ENCODE measurements around the gene NDST1. TPM values are rescaled to one million over a fixed set of nuclear protein-coding genes. Genes with fewer than 3 reads are reported as not detected.
A peak's percentile ranks its signal among the peaks of the same experiment; 100 is the strongest.

The NDST1 gene
- total RNA-seq, 1 donor from 2014 or later, result 22.6 TPM

GRCh38 chr5:150522504-150523414, 14.8 kb downstream of the NDST1 start:
- DNase-seq (ENCODE audit: low read depth in 2 of 2), result no peak

- DNase-seq (ENCODE audit: low read depth in 2 of 2), result peak; percentile 83 to 84
These were observed 15.8 kb downstream of the NDST1 start for GRCh38 chr5:150523472-150524350.

DNA sequence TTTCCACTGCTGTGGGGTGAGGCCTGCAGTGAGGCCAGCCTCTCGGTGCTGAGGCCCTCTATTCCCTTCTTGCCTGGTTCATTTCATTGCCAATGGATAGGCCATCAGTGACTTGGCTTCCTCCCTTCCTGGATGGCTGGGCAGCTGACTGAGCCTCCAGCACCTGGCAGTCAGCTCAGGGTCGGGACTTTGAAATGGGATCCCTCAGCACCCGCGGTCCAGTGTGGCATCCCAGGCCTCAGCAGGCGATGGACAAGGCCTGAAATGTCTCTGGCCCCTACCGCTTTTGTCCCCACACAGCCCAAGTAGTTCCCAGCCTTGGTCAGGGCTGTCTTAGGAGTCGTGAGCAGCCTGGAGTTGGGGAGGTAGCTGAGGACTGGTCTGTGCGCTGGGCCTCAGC, 17.2 kb downstream of the NDST1 start:
- no peak for DNase-seq (ENCODE audit: low read depth in 2 of 2)

- DNase-seq (ENCODE audit: low read depth in 2 of 2), result no peak
These were observed 17.9 kb downstream of the NDST1 start for GRCh38 chr5:150525781-150526180.

GRCh38 chr5:150527038-150527437, 19.1 kb downstream of the NDST1 start:
- DNase-seq (ENCODE audit: low read depth in 2 of 2), result no peak

GRCh38 chr5:150527808-150528207, 19.9 kb downstream of the NDST1 start:
- no peak for DNase-seq (ENCODE audit: low read depth in 2 of 2)

- DNase-seq (ENCODE audit: low read depth in 2 of 2), result no peak
These were observed 21.1 kb downstream of the NDST1 start for GRCh38 chr5:150528924-150529546.

- DNase-seq (ENCODE audit: low read depth in 2 of 2), result no peak
These were observed 21.6 kb downstream of the NDST1 start for GRCh38 chr5:150529555-150529954.

- DNase-seq (ENCODE audit: low read depth in 2 of 2), result no peak
These were observed 22.5 kb downstream of the NDST1 start for GRCh38 chr5:150530423-150530822.

DNA sequence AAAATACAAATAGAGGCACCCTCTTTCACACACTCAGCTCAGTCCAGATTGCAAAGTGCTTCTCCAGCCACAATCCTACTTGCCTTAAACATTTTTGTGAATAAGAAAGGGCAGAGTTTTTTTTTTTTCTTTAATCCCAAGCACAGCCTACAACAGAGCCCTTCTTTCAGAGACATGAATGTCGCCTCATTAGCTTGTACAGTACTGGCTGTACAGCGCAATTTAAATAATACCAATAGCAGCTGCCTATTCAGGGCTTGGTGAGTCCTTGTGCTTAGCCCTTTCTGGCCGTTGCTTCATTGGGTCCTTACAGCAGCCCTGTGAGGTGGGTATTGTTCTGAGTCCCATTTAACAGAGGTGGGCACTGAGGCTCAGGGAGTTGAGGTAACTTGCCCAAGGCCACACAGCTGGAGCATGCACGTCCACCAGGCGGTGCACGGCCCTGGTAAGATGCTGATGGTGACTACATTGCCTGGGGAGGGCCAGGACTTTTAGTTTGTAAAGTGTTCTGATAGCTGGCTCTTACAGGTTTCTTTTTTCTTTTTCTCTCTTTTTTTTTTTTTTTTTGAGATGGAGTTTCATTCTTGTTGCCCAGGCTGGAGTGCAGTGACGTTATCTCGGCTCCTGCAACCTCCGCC, 23.1 kb downstream of the NDST1 start:
- DNase-seq (ENCODE audit: low read depth in 2 of 2), result no peak

DNA sequence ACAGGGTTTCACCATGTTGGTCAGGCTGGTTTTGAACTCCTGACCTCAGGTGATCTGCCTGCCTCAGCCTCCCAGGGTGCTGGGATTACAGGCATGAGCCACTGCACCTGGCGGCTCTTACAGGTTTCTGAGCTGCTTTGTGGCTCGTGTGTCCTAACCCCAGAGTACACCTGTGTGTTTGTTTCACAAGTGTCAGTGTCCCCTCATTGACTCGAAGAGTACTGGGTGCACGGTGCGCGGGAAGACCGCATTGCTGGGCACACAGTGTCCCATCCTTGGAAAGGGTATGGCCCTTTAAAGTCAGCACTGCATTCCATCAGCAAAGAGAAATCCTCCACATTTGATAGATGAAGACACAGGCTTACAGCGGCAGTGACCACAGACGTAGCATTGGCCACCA, 23.8 kb downstream of the NDST1 start:
- no peak for DNase-seq (ENCODE audit: low read depth in 2 of 2)

GRCh38 chr5:150532151-150532550, 24.2 kb downstream of the NDST1 start:
- DNase-seq (ENCODE audit: low read depth in 2 of 2), result no peak

- DNase-seq (ENCODE audit: low read depth in 2 of 2), result no peak
These were observed 25.1 kb downstream of the NDST1 start for GRCh38 chr5:150532996-150533395.

DNA sequence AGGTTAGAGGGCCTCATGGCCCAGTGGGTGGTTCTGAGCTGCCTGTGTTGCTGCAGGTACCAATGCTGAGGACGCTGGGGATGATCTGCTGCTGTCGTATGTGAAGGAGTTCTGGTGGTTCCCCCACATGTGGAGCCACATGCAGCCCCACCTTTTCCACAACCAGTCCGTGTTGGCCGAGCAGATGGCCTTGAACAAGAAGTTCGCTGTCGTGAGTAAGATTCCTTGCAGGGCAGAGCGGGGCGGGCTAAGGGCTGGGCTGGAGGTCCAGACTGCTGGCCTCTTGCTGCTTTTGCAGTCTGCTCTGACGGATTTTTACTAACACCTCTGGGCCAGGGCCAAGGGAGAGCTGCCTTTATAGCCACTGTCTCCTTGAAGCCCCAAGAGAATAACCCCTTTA, 26.9 kb downstream of the NDST1 start:
- no peak for DNase-seq (ENCODE audit: low read depth in 2 of 2)

GRCh38 chr5:150535611-150536010, 27.7 kb downstream of the NDST1 start:
- DNase-seq (ENCODE audit: low read depth in 2 of 2), result no peak

DNA sequence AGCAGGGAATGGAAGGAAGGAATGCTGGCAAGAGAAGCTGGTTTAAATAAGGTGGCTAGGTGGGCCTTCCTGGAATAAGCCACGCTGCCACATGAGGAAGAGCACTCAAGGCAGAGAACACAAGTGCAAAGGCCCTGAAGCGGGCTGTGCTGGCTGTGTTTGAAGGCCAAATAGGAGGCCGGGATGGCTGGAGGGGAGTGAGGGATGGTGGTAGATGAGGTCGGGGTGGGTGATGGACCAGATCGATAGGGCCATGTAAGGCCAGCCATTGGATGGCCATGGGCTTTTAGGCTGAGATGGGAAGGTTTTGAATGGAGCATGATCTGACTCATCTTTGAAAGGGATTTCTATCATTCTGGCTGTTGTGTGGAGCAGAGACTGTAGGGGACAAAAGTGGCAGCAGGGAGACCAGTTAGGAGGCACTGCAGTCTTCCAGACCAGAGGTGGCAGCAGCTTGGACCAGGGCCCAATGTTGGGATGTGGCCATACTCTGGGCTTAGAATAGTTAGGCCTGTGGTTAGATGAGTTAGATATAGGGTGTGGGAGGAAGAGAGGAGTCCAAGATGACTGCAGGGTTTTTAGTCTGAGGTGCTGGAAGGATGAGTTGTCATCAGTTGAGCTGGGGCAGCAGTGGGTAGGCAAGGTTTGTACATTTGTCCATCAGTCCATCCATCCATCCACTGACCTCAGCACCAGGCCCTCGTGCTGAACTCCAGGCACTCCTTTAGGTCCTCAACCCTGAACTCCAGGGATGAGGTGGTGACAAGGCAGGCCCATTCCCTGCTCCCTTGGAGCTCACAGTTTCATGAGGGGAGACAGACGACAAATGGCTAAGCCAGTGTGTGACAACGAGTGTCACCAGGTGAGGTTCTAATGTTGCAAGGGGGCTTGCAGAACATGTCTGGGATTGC, 30.3 kb downstream of the NDST1 start:
- DNase-seq (ENCODE audit: low read depth in 2 of 2), result no peak

DNA sequence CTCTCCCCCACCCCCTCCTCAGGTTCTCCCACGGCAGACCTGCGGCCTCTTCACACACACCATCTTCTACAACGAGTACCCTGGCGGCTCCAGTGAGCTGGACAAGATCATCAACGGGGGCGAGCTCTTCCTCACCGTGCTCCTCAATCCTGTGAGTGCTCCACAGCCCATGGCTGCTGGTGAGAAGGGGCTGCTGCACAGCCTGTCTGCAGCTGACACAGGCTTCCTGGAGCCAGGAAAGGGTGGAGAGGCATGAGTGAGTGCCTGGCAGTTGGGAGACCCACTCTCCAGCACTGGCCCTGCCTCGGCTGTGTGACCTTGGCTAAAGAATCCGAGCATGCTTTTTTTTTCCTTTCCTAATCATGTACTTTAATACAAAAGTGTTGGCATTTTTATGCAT, 31.3 kb downstream of the NDST1 start:
- DNase-seq (ENCODE audit: low read depth in 2 of 2), result peak in 1 of 2 donors; percentile 17

DNA sequence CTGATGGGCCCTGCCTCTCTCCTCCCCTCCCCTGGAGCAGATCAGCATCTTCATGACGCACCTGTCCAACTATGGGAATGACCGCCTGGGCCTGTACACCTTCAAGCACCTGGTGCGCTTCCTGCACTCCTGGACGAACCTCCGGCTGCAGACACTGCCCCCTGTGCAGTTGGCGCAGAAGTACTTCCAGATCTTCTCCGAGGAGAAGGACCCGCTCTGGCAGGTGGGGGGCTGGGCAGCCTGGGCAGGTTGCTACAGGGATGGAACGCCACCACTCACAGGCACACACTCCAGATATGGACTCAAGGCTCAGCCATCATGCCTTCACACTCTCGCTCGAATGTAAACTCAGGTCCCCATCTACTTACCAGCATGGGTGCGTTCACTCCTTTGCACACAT, 32.1 kb downstream of the NDST1 start:
- no peak for DNase-seq (ENCODE audit: low read depth in 2 of 2)

- DNase-seq (ENCODE audit: low read depth in 2 of 2), result peak; percentile 94 to 96
These were observed 32.9 kb downstream of the NDST1 start for GRCh38 chr5:150540615-150541396.

GRCh38 chr5:150541397-150541675, 33.4 kb downstream of the NDST1 start:
- no peak for DNase-seq (ENCODE audit: low read depth in 2 of 2)

Measured in lung microvascular endothelial cell (primary cell).